Central memory CD8-positive, alpha-beta T cell (primary cell): ENCODE data around the gene ZFAND3.

Source experiments
- ATAC-seq: fragments of 150-1000 bp; cut with Tn5 transposase; replicated peaks from 2 replicates; pipeline ENCODE4 v1.10.0; 2022; ENCODE audit warnings: mild to moderate bottlenecking, moderate FRiP score, moderate number of reproducible peaks; ENCODE audit not compliant: poor library complexity, severe bottlenecking; ENCODE audit errors: extremely low read depth
- DNase-seq, 2 donors: peaks; one replicate each; pipeline ENCODE4 v3.0.0; 2021; ENCODE audit warnings: low spot score in 2 of 2
- H3K27ac Mint-ChIP-seq: one replicate; pipeline ENCODE4 v1.8.0; 2022; ENCODE audit warnings: low read depth, mild to moderate bottlenecking, moderate library complexity, mixed read lengths
- H3K27me3 Mint-ChIP-seq: one replicate; pipeline ENCODE4 v1.8.0; 2022; ENCODE audit warnings: mixed read lengths
- H3K36me3 Mint-ChIP-seq: one replicate; pipeline ENCODE4 v1.8.0; 2022; ENCODE audit warnings: mild to moderate bottlenecking, moderate library complexity, mixed read lengths; ENCODE audit not compliant: insufficient read depth
- H3K4me1 Mint-ChIP-seq: one replicate; pipeline ENCODE4 v1.8.0; 2022; ENCODE audit warnings: mixed read lengths
- H3K4me3 Mint-ChIP-seq: one replicate; pipeline ENCODE4 v1.8.0; 2022; ENCODE audit warnings: mild to moderate bottlenecking, moderate library complexity, mixed read lengths
- H3K9me3 Mint-ChIP-seq: one replicate; pipeline ENCODE4 v1.8.0; 2022; ENCODE audit warnings: mixed read lengths

The ZFAND3 gene

GRCh38 chr6:38131527-38131965 is 312.0 kb downstream of the ZFAND3 start:
- DNase-seq: no peak
- no peaks in the 10 kb centered on the region for H3K27me3 Mint-ChIP-seq
- peaks cover 58% of the 10 kb centered on the region for H3K4me1 Mint-ChIP-seq
- H3K9me3 Mint-ChIP-seq: no peaks in the 10 kb centered on the region
- ATAC-seq: no peak
- H3K36me3 Mint-ChIP-seq: peaks cover 6% of the 10 kb centered on the region
- H3K27ac Mint-ChIP-seq: peak overlapping the region; percentile 75
- H3K4me3 Mint-ChIP-seq: no peak overlapping the region

GRCh38 chr6:38133932-38134703 is 314.6 kb downstream of the ZFAND3 start:
- Mint-ChIP-seq H3K9me3 (no peaks in the 10 kb centered on the region), H3K27ac (no peak overlapping the region), H3K4me3 (no peak overlapping the region), H3K27me3 (no peaks in the 10 kb centered on the region), H3K36me3 (peaks cover 9% of the 10 kb centered on the region), H3K4me1 (peaks cover 66% of the 10 kb centered on the region)
- ATAC-seq (no peak), DNase-seq (no peak)

GRCh38 chr6:38134704-38135088 is 315.2 kb downstream of the ZFAND3 start:
- H3K27ac Mint-ChIP-seq: no peak overlapping the region
- ATAC-seq: no peak
- no peak for DNase-seq
- no peak overlapping the region for H3K4me3 Mint-ChIP-seq
- no peaks in the 10 kb centered on the region for H3K27me3 Mint-ChIP-seq
- H3K36me3 Mint-ChIP-seq: peaks cover 9% of the 10 kb centered on the region
- H3K9me3 Mint-ChIP-seq: no peaks in the 10 kb centered on the region
- peaks cover 66% of the 10 kb centered on the region for H3K4me1 Mint-ChIP-seq

GRCh38 chr6:38136547-38136946 is 317.0 kb downstream of the ZFAND3 start:
- no peak for DNase-seq
- Mint-ChIP-seq H3K4me1 (peaks cover 54% of the 10 kb centered on the region), H3K27ac (no peak overlapping the region), H3K9me3 (no peaks in the 10 kb centered on the region), H3K4me3 (no peak overlapping the region), H3K36me3 (peaks cover 10% of the 10 kb centered on the region), H3K27me3 (no peaks in the 10 kb centered on the region)
- ATAC-seq: no peak

GRCh38 chr6:38137608-38138265 is 318.2 kb downstream of the ZFAND3 start:
- peaks cover 51% of the 10 kb centered on the region for H3K4me1 Mint-ChIP-seq
- H3K9me3 Mint-ChIP-seq: no peaks in the 10 kb centered on the region
- DNase-seq (no peak), ATAC-seq (no peak)
- H3K36me3 Mint-ChIP-seq: peaks cover 7% of the 10 kb centered on the region
- no peak overlapping the region for H3K4me3 Mint-ChIP-seq
- no peaks in the 10 kb centered on the region for H3K27me3 Mint-ChIP-seq
- peak overlapping the region; percentile 14 for H3K27ac Mint-ChIP-seq

- H3K27me3 Mint-ChIP-seq: no peaks in the 10 kb centered on the region
- no peak overlapping the region for H3K27ac Mint-ChIP-seq
- ATAC-seq: no peak
- H3K4me1 Mint-ChIP-seq: peaks cover 51% of the 10 kb centered on the region
- peaks cover 7% of the 10 kb centered on the region for H3K36me3 Mint-ChIP-seq
- DNase-seq: no peak
- no peak overlapping the region for H3K4me3 Mint-ChIP-seq
- H3K9me3 Mint-ChIP-seq: no peaks in the 10 kb centered on the region
These were observed 318.8 kb downstream of the ZFAND3 start for GRCh38 chr6:38138374-38138773.

- no peak overlapping the region for H3K27ac Mint-ChIP-seq
- H3K9me3 Mint-ChIP-seq: no peaks in the 10 kb centered on the region
- H3K36me3 Mint-ChIP-seq: peaks cover 11% of the 10 kb centered on the region
- ATAC-seq (no peak), DNase-seq (no peak)
- peaks cover 45% of the 10 kb centered on the region for H3K4me1 Mint-ChIP-seq
- no peaks in the 10 kb centered on the region for H3K27me3 Mint-ChIP-seq
- no peak overlapping the region for H3K4me3 Mint-ChIP-seq
These were observed 321.6 kb downstream of the ZFAND3 start for GRCh38 chr6:38141085-38141484.

GRCh38 chr6:38141716-38142115 is 322.2 kb downstream of the ZFAND3 start:
- Mint-ChIP-seq H3K9me3 (no peaks in the 10 kb centered on the region), H3K4me1 (peaks cover 49% of the 10 kb centered on the region), H3K27ac (no peak overlapping the region), H3K27me3 (no peaks in the 10 kb centered on the region), H3K36me3 (peaks cover 11% of the 10 kb centered on the region), H3K4me3 (no peak overlapping the region)
- ATAC-seq (no peak), DNase-seq (no peak)

GRCh38 chr6:38142178-38142902 is 322.8 kb downstream of the ZFAND3 start:
- no peak for ATAC-seq
- Mint-ChIP-seq H3K9me3 (no peaks in the 10 kb centered on the region), H3K27me3 (no peaks in the 10 kb centered on the region), H3K4me3 (no peak overlapping the region), H3K27ac (peak overlapping the region; percentile 64), H3K36me3 (peaks cover 14% of the 10 kb centered on the region), H3K4me1 (peaks cover 52% of the 10 kb centered on the region)
- DNase-seq: no peak

- ATAC-seq (no peak), DNase-seq (no peak)
- Mint-ChIP-seq H3K36me3 (peaks cover 12% of the 10 kb centered on the region), H3K27me3 (no peaks in the 10 kb centered on the region), H3K4me1 (peaks cover 45% of the 10 kb centered on the region), H3K9me3 (no peaks in the 10 kb centered on the region), H3K4me3 (no peak overlapping the region), H3K27ac (peak overlapping the region; percentile 64)
These were observed 323.9 kb downstream of the ZFAND3 start for GRCh38 chr6:38143191-38144150.

GRCh38 chr6:38144365-38144945 is 324.9 kb downstream of the ZFAND3 start:
- no peak for ATAC-seq
- DNase-seq: no peak
- Mint-ChIP-seq H3K36me3 (peaks cover 15% of the 10 kb centered on the region), H3K4me3 (no peak overlapping the region), H3K9me3 (no peaks in the 10 kb centered on the region), H3K4me1 (peaks cover 39% of the 10 kb centered on the region), H3K27ac (no peak overlapping the region), H3K27me3 (no peaks in the 10 kb centered on the region)
